AG09309 (cell line): ENCODE measurements around the gene HSH2D.

Experiments
- DNase-seq: peaks from one replicate; pipeline ENCODE4 v3.0.0-alpha.2; 2010; ENCODE audit warnings: low read depth
- H3K4me3 ChIP-seq: 2 replicates; pipeline ENCODE4 v1.5.1; 2011; ENCODE audit warnings: mild to moderate bottlenecking, low read depth, low read length, moderate library complexity; ENCODE audit not compliant: control insufficient read depth
- TF ChIP-seq, protein P1 (sequence below): IDR thresholded peaks from 2 replicates; pipeline ENCODE4 v1.5.1; 2011; ENCODE audit warnings: mild to moderate bottlenecking, low read depth, low read length, inconsistent platforms; ENCODE audit not compliant: insufficient read depth, control insufficient read depth; ENCODE audit errors: missing control alignments

Gene HSH2D

DNA sequence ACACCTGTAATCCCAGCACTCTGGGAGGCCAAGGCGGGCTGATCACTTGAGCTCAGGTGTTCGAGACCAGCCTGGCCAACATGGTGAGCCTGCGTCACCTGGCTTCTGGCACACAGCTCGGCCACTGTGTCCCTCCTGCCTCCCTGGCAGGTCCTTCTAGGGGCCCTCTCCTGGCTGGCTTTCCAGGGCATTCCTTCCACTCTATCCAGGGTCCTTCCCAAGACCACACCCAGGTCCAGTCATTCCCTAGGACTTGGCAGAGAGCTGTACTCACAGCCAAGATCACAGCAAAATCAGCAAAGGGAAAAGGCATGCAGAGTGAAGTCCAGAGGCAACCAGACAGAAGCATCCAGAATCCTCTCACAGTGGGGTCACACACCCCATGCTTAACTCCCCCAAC, 9.7 kb upstream of the HSH2D start:
- DNase-seq: no peak
- H3K4me3 ChIP-seq: no peak overlapping the region
- TF ChIP-seq, protein P1, sequence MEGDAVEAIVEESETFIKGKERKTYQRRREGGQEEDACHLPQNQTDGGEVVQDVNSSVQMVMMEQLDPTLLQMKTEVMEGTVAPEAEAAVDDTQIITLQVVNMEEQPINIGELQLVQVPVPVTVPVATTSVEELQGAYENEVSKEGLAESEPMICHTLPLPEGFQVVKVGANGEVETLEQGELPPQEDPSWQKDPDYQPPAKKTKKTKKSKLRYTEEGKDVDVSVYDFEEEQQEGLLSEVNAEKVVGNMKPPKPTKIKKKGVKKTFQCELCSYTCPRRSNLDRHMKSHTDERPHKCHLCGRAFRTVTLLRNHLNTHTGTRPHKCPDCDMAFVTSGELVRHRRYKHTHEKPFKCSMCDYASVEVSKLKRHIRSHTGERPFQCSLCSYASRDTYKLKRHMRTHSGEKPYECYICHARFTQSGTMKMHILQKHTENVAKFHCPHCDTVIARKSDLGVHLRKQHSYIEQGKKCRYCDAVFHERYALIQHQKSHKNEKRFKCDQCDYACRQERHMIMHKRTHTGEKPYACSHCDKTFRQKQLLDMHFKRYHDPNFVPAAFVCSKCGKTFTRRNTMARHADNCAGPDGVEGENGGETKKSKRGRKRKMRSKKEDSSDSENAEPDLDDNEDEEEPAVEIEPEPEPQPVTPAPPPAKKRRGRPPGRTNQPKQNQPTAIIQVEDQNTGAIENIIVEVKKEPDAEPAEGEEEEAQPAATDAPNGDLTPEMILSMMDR: no peak

DNA sequence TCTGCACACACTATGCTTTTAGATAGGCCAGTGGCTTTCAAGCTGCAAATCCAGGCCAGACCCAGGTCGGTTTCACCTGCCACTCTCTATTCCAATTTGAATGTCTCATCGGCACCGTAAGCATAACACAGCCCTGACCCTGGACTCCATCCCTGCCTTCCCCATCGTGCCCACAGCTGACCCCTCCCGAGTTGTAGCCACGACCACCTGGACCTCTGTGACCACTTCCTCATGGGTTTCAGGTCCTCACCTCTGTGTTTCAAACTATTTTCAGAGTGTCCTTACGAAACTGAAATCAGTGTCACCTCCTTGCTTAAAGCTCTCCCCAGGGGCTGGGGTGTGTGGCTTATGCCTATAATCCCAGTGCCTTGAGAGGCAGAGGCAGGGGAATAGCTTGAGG, 9.0 kb upstream of the HSH2D start:
- H3K4me3 ChIP-seq: no peak overlapping the region
- TF ChIP-seq, protein P1: no peak
- DNase-seq: no peak

DNA sequence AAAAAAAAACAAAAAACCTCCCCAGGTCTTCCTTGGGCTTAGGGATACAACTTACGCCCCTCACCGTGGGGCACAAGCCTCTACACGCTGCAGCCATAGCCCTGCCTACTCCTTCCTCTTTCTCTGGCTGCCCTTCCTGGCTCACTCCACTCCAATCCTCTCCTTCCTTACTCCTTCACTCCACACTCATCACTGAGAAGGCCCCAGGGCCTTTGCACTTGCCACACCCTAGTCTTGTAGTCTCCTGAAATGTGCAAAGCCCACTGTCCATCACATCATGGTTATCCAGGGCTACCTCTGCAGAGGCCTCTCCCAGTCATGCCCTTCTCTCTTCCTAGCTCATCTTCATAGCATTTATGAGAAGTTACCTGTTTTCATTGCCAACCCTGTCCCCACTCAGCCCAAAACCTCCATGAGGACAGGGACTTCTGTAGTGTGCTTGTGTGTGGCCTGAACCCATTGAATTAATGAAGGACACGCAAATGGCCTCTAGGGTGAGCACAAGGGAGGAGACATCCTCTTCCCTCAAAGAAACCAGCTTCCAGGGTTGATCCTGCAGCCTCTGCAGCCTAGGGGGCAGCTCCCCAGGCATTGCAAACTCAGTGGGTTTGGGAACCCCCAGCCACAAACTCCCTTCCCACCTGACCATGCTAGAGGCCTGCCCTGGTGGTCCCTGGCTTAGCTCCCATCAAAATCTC, 7.9 kb upstream of the HSH2D start:
- TF ChIP-seq, protein P1: no peak
- no peak for DNase-seq

DNA sequence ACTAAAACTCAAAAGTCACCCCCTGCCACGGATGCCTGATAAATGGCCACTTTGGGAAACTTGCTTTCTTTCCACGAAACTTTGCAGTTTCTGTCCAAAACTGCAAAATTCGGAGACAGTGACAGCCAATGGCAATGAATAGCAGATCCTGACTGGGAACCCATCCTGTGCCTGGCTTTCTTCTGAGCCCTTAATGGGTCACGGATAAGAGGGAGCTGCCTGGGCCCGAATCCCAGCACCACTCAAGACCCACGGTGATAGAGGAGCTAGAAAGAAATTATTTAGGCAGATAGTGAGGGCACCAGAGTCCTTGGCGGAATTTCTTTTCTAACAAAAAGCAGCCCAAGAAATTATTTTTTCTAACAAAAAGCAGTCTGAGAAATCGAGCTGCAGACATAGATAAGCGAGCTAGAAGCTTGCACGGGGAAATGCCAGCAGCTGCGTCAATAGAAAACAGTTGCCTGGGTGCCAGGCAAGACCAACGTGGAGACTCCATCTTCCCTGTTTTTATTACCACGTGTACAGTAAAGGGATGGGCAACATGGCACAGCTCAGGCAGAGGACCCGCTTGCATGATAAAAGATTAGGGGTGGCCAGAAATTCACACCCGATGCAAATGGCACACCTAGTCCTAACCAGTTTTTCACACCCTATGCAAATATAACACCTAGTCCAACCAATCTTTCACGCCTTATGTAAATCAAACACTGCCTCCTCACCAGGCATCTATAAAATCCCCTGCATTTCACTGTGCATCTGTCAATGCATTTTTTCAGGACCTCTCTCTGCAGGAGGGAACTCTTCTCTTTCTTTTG, 7.1 kb upstream of the HSH2D start:
- DNase-seq: no peak
- TF ChIP-seq, protein P1: no peak

More for the DNA sequence above, 7.9 kb upstream of the HSH2D start:
- H3K4me3 ChIP-seq: no peak overlapping the region

DNA sequence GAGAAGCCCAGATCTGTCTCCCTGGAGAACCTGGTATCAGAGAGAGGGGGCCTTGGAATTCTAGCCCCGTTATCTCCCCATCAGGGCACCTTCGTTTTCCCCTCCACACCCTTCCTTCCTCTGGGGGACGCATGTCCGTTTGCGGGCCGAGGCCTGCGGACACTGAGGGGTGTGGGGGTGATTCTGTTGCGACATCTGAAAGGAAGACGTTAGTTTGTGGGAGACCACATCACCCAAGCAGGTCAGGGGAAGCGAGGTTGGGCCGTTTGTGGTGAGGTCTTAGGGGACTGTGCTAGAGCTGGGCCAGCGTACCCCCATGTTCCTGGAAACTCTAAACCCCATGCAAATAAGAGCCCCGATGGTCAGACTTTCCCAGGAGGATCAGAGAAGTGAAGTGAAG, 3.7 kb upstream of the HSH2D start:
- H3K4me3 ChIP-seq: no peak overlapping the region
- TF ChIP-seq, protein P1: no peak
- no peak for DNase-seq

More for the DNA sequence above, 7.1 kb upstream of the HSH2D start:
- H3K4me3 ChIP-seq: no peak overlapping the region

DNA sequence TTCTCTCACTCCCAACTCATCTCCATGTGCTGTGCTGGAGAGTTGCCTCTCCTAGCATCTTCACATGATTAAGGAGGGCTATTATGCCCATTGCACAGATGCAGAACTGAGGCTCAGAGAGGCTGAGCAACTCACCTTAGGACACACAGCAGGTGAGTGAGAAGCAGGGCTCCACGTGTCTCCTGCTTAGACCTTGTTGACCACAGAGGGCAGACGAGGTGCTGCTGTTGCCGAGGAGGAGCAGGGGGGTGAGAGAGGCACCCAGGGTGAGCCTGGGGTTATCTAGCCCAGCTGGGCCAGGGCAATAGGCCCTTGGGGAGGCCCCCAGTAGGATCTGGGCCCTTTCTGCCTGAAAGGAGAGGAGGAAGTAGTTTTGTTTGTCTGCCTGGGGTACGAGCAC, 2.4 kb upstream of the HSH2D start:
- no peak for DNase-seq
- H3K4me3 ChIP-seq: no peak overlapping the region

More for the DNA sequence above, 2.4 kb upstream of the HSH2D start:
- TF ChIP-seq, protein P1: no peak
